ENCODE measurements around the gene TNF. TPM values are rescaled to one million over a fixed set of nuclear protein-coding genes. Genes with fewer than 3 reads are reported as not detected.

Gene TNF
- under 0.01 and 0.07 TPM in 2 replicates for total RNA-seq

GRCh38 chr6:31575335-31575901, at the start of gene TNF:
TNF (plus strand) TSS chr6:31575565; CDS start chr6:31575742, 177 bp downstream.

GRCh38 chr6:31528821-31529328, 46.5 kb upstream of the TNF start, which contains the start of gene MCCD1:
MCCD1 (plus strand) TSS chr6:31528962; CDS start chr6:31529015, 53 bp downstream.

GRCh38 chr6:31541658-31542521, 33.5 kb upstream of the TNF start, which contains the start of gene DDX39B:
DDX39B (minus strand) TSS chr6:31542003; CDS start chr6:31540532, 1,471 bp downstream.

GRCh38 chr6:31546339-31546957, 28.9 kb upstream of the TNF start, which contains the start of gene ATP6V1G2:
ATP6V1G2 (minus strand) TSS chr6:31546608; CDS start chr6:31546559, 49 bp downstream.

GRCh38 chr6:31546958-31547726, 28.2 kb upstream of the TNF start, which contains the start of gene NFKBIL1:
NFKBIL1 (plus strand) TSS chr6:31547608; CDS start chr6:31547695, 87 bp downstream.

GRCh38 chr6:31572041-31572911, 3.1 kb upstream of the TNF start, which contains the start of gene LTA:
LTA (plus strand) TSS chr6:31572289; CDS start chr6:31572743, 454 bp downstream.

GRCh38 chr6:31582230-31582643, 6.9 kb downstream of the TNF start, which contains the start of gene LTB:
LTB (minus strand) TSS chr6:31582424; CDS start chr6:31582417, 7 bp downstream.

GRCh38 chr6:31586008-31586407, 10.6 kb downstream of the TNF start, which contains the start of gene LST1:
LST1 (plus strand) TSS chr6:31586277; CDS start chr6:31587300, 1,023 bp downstream.

GRCh38 chr6:31614684-31615578, 39.6 kb downstream of the TNF start, which contains the start of gene AIF1:
AIF1 (plus strand) TSS chr6:31615234; CDS start chr6:31615330, 96 bp downstream.

GRCh38 chr6:31620586-31621319, 45.4 kb downstream of the TNF start, which contains the start of gene PRRC2A:
PRRC2A (plus strand) TSS chr6:31620715; CDS start chr6:31622790, 2,075 bp downstream.

Other genes with a start within 250 kb of the TNF start
- 42.4 and 230 TPM in 2 replicates for gene HLA-B, start 218.4 kb upstream of the TNF start, total RNA-seq
- 44.8 and 58.8 TPM in 2 replicates for gene MICA, start 172.0 kb upstream of the TNF start, total RNA-seq
- 3.7 and 5.8 TPM in 2 replicates for gene MICB, start 77.4 kb upstream of the TNF start, total RNA-seq
- not detected in 2 replicates for gene MCCD1, start 46.6 kb upstream of the TNF start, total RNA-seq
- gene DDX39B, start 33.6 kb upstream of the TNF start, total RNA-seq, result 205 and 333 TPM in 2 replicates
- 0.28 and 0.34 TPM in 2 replicates for gene ATP6V1G2, start 29.0 kb upstream of the TNF start, total RNA-seq
- 25.8 and 52.3 TPM in 2 replicates for gene NFKBIL1, start 28.0 kb upstream of the TNF start, total RNA-seq
- not detected in 2 replicates for gene LTA, start 3.3 kb upstream of the TNF start, total RNA-seq
- gene LTB, start 6.9 kb downstream of the TNF start, total RNA-seq, result not detected in 2 replicates
- gene LST1, start 10.7 kb downstream of the TNF start, total RNA-seq, result not detected in 2 replicates
- not detected in 2 replicates for gene NCR3, start 17.4 kb downstream of the TNF start, total RNA-seq
- gene AIF1, start 39.7 kb downstream of the TNF start, total RNA-seq, result not detected in 2 replicates
- gene PRRC2A, start 45.1 kb downstream of the TNF start, total RNA-seq, result 32.1 and 73.3 TPM in 2 replicates
- gene BAG6, start 77.1 kb downstream of the TNF start, total RNA-seq, result 120 and 174 TPM in 2 replicates
- gene APOM, start 80.3 kb downstream of the TNF start, total RNA-seq, result 0.28 and 0.34 TPM in 2 replicates
- 24.7 and 37.6 TPM in 2 replicates for gene C6orf47, start 85.2 kb downstream of the TNF start, total RNA-seq
- gene GPANK1, start 89.4 kb downstream of the TNF start, total RNA-seq, result 9.4 and 20.2 TPM in 2 replicates
- 48.2 and 76.9 TPM in 2 replicates for gene CSNK2B, start 90.5 kb downstream of the TNF start, total RNA-seq
- 0.68 and 3.3 TPM in 2 replicates for gene LY6G5B, start 94.4 kb downstream of the TNF start, total RNA-seq
- 0.07 TPM in 1 of 2 replicates, not detected in the other for gene LY6G5C, start 105.5 kb downstream of the TNF start, total RNA-seq
- gene ABHD16A, start 127.8 kb downstream of the TNF start, total RNA-seq, result 30.8 and 46.5 TPM in 2 replicates
- not detected in 2 replicates for gene LY6G6F, start 131.3 kb downstream of the TNF start, total RNA-seq
- not detected in 2 replicates for gene LY6G6D, start 139.8 kb downstream of the TNF start, total RNA-seq
- gene LY6G6C, start 146.2 kb downstream of the TNF start, total RNA-seq, result under 0.01 TPM in 1 of 2 replicates, not detected in the other
- gene MPIG6B, start 147.8 kb downstream of the TNF start, total RNA-seq, result not detected in 2 replicates
- 16.2 and 19.8 TPM in 2 replicates for gene DDAH2, start 153.7 kb downstream of the TNF start, total RNA-seq
- gene CLIC1, start 161.0 kb downstream of the TNF start, total RNA-seq, result 269 and 558 TPM in 2 replicates
- gene MSH5, start 164.4 kb downstream of the TNF start, total RNA-seq, result 3.4 and 3.5 TPM in 2 replicates
- gene SAPCD1, start 187.1 kb downstream of the TNF start, total RNA-seq, result 0.57 TPM in 1 of 2 replicates, not detected in the other
- gene VWA7, start 201.8 kb downstream of the TNF start, total RNA-seq, result 0.34 and 1.00 TPM in 2 replicates
- 61.2 and 98.7 TPM in 2 replicates for gene VARS1, start 220.2 kb downstream of the TNF start, total RNA-seq
- 14.4 and 35.5 TPM in 2 replicates for gene LSM2, start 231.4 kb downstream of the TNF start, total RNA-seq
- 1.0 and 1.1 TPM in 2 replicates for gene HSPA1L, start 239.7 kb downstream of the TNF start, total RNA-seq
- 29.7 and 211 TPM in 2 replicates for gene HSPA1A, start 240.0 kb downstream of the TNF start, total RNA-seq

All from nasal cavity respiratory epithelium epithelial cell of viscerocranial mucosa (primary cell).